HFFc6 (cell line): Measurements from ENCODE around the gene KCNH5. TPM values are rescaled to one million over a fixed set of nuclear protein-coding genes. Genes with fewer than 3 reads are reported as not detected.

Experiments
- DNase-seq: peaks from one replicate; pipeline ENCODE4 v3.0.0-alpha.2; 2018
- H3K27ac Mint-ChIP-seq: 2 replicates; pipeline ENCODE4 v1.8.0; 2020; ENCODE audit warnings: mild to moderate bottlenecking, mixed read lengths
- H3K27me3 Mint-ChIP-seq: 2 replicates; pipeline ENCODE4 v1.8.0; 2021; ENCODE audit warnings: mild to moderate bottlenecking, moderate library complexity, mixed read lengths; ENCODE audit not compliant: insufficient read depth
- H3K36me3 Mint-ChIP-seq: 2 replicates; pipeline ENCODE4 v1.8.0; 2021; ENCODE audit warnings: low read depth, mixed read lengths
- H3K4me1 Mint-ChIP-seq: 2 replicates; pipeline ENCODE4 v1.8.0; 2020; ENCODE audit warnings: low read depth, mixed read lengths
- H3K4me3 Mint-ChIP-seq: 2 replicates; pipeline ENCODE4 v1.8.0; 2020; ENCODE audit warnings: mild to moderate bottlenecking, moderate library complexity, mixed read lengths
- H3K9me3 Mint-ChIP-seq: 2 replicates; pipeline ENCODE4 v1.8.0; 2020; ENCODE audit warnings: mild to moderate bottlenecking, mixed read lengths
- CTCF ChIP-seq: fragments of 200-600 bp; sonication (generic); IDR thresholded peaks from 2 replicates; pipeline ENCODE4 v1.5.0; 2021; ENCODE audit warnings: antibody characterized with exemption, mild to moderate bottlenecking
- total RNA-seq, 6 experiments: library from RNA; stranded (reverse); fragmentation: NEBNext Ultra II Directional; extraction: Animal tissue kit (Norgen Biotek cat#: 25700); gene quantifications; 2 replicates in 1 of 6; 3 replicates in 5 of 6; pipeline ENCODE4 v1.2.3, GENCODE V29; 2021

Gene KCNH5
- total RNA-seq, 6 experiments from 2014 or later = not detected

- H3K36me3 Mint-ChIP-seq = no peaks in the 10 kb centered on the region; the same call in 1 of the 2 replicates
- H3K4me3 Mint-ChIP-seq = no peak overlapping the region
- H3K9me3 Mint-ChIP-seq = peaks cover 51% of the 10 kb centered on the region
- no peak for TF ChIP-seq CTCF
- no peak overlapping the region for H3K27ac Mint-ChIP-seq
- H3K4me1 Mint-ChIP-seq = no peaks in the 10 kb centered on the region
- no peaks in the 10 kb centered on the region; the same call in none of the 2 replicates for H3K27me3 Mint-ChIP-seq
- no peak for DNase-seq
These were observed 363.1 kb downstream of the KCNH5 start for GRCh38 chr14:62682208-62682607.

GRCh38 chr14:62674563-62675237, 370.6 kb downstream of the KCNH5 start:
- Mint-ChIP-seq H3K9me3 (peaks cover 64% of the 10 kb centered on the region), H3K27me3 (no peaks in the 10 kb centered on the region), H3K27ac (no peak overlapping the region), H3K36me3 (peaks cover 6% of the 10 kb centered on the region; the same call in 1 of the 2 replicates), H3K4me1 (no peaks in the 10 kb centered on the region), H3K4me3 (no peak overlapping the region)
- TF ChIP-seq CTCF = no peak
- DNase-seq = no peak

GRCh38 chr14:62673014-62673755, 372.1 kb downstream of the KCNH5 start:
- Mint-ChIP-seq H3K4me3 (no peak overlapping the region), H3K36me3 (0 out of 2 replicates have a peak, but pooled peaks cover 6% of the 10 kb centered on the region), H3K4me1 (no peaks in the 10 kb centered on the region), H3K27me3 (no peaks in the 10 kb centered on the region), H3K27ac (no peak overlapping the region), H3K9me3 (peaks cover 52% of the 10 kb centered on the region)
- no peak for DNase-seq
- TF ChIP-seq CTCF = no peak

- no peaks in the 10 kb centered on the region for H3K27me3 Mint-ChIP-seq
These were observed 374.7 kb downstream of the KCNH5 start for GRCh38 chr14:62670526-62670925.

GRCh38 chr14:62667421-62667914, 377.8 kb downstream of the KCNH5 start:
- no peak for TF ChIP-seq CTCF

More at GRCh38 chr14:62670526-62670925, 374.7 kb downstream of the KCNH5 start:
- Mint-ChIP-seq H3K27ac (no peak overlapping the region), H3K4me1 (no peaks in the 10 kb centered on the region), H3K36me3 (0 out of 2 replicates have a peak, but pooled peaks cover 6% of the 10 kb centered on the region), H3K4me3 (no peak overlapping the region), H3K9me3 (peaks cover 45% of the 10 kb centered on the region)
- no peak for TF ChIP-seq CTCF
- no peak for DNase-seq

More at GRCh38 chr14:62667421-62667914, 377.8 kb downstream of the KCNH5 start:
- Mint-ChIP-seq H3K9me3 (peaks cover 35% of the 10 kb centered on the region), H3K4me1 (no peaks in the 10 kb centered on the region), H3K4me3 (no peak overlapping the region), H3K36me3 (no peaks in the 10 kb centered on the region), H3K27me3 (no peaks in the 10 kb centered on the region), H3K27ac (no peak overlapping the region)
- no peak for DNase-seq
